GM19193 (cell line): Measurements from ENCODE around the gene DNASE1L1.

Source experiments
- POLR2A ChIP-seq: IDR thresholded peaks from 4 replicates; pipeline ENCODE4 v1.6.1; 2011; ENCODE audit not compliant: insufficient read depth, insufficient read length; ENCODE audit errors: extremely low read depth

The DNASE1L1 gene

DNA sequence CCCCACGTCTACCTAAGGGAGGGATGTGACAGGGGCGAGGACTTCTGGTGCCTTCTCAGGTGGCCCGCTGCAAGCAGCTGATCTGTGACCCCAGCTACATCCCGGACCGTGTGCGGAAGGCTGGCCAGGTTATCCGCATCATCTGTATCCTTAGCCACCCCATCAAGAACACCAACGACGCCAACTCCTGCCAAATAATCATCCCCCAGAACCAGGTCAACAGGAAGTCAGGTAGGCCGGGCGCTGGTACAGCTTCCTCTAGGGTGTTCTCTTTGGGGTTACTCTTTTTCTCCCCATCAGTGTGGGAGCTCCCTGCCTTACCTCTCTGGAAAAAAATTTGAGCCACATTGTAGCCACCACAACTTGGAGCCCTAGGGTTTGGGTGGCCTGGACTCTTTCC, 32.5 kb upstream of the DNASE1L1 start:
- no peak for TF ChIP-seq POLR2A

DNA sequence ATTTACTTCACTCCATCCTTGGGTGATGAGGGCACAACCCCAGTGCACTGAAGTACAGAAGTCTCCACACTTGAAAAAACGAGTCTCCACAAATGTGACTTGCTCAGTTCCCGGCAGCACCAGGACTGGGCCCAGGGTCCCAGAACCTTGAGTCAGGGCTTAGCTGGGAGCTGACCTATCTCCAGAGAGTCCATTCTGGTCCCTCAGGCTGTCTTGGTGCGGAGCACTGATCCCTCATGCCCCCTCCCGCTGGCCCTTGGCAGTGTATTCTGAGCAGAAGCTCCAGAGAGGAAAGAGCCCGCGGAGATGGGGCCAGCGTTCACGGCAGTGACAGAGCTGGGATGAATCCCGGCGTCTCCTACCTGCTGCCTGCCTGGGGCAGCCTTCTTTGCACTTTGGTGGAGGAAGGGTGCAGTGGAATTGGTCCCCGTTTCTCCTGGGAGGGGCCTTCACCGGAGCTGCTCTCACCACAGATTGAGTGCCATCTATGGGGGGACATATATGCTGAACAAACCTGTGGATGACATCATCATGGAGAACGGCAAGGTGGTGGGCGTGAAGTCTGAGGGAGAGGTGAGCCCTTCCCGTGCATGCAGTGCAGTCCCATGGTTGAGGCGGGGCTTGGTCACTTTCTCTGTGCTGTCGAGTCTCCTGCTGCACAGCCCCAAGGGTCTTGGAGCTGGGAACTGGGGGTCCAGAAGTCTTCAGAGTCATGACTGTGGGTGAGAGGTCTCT, 31.7 kb upstream of the DNASE1L1 start:
- no peak for TF ChIP-seq POLR2A

DNA sequence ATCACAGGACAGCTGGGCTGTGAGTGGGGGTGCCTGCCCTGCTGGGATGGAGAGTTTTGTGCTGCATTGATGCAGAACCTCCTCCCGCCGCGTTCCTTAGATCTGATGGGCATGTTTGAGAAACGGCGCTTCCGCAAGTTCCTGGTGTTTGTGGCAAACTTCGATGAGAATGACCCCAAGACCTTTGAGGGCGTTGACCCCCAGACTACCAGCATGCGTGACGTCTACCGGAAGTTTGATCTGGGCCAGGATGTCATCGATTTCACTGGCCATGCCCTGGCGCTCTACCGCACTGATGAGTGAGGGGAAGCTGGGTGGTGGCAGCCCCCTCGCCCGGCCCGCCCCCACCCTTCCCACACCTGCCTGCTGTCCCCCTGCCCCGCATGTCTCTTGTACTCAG, 30.8 kb upstream of the DNASE1L1 start:
- TF ChIP-seq POLR2A: no peak

DNA sequence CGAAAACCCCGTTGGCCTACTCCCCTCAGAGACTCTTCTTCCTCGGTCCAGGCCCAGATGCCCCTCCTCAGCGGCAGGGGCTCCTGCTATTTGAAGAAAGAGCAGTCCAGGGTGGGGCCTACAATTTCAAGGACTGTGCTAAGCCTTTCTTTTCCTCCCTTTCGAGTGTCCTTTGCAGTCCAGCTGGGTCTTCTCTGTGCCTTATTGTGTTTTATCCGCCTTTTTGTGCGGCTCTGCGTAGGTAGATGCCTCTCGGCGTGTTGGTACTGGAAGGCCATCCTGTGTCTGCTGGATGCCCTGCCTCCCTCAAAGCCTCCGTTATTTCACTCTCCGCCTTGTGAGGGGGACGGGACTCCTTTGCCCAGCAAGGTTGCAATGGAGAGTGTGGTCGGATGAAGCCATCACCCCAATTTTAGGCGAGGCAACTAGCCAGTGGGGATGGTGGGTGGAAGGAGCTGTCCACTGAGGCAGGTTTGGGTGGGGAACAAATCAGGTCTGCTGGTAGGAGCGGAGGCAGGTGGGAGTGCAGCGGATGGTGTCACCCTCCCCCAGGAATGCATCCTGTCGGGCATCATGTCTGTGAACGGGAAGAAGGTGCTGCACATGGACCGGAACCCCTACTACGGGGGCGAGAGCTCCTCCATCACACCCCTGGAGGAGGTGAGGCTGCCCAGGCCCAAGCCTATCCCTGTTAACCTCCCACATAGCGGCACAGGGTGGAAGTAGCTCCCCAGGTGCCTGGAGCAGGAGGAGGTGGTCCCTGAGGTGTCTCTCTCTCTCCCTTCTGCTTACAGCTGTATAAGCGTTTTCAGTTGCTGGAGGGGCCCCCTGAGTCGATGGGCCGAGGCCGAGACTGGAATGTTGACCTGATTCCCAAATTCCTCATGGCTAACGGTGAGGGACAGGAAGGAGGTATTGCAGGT, 29.2 kb upstream of the DNASE1L1 start:
- TF ChIP-seq POLR2A: no peak

DNA sequence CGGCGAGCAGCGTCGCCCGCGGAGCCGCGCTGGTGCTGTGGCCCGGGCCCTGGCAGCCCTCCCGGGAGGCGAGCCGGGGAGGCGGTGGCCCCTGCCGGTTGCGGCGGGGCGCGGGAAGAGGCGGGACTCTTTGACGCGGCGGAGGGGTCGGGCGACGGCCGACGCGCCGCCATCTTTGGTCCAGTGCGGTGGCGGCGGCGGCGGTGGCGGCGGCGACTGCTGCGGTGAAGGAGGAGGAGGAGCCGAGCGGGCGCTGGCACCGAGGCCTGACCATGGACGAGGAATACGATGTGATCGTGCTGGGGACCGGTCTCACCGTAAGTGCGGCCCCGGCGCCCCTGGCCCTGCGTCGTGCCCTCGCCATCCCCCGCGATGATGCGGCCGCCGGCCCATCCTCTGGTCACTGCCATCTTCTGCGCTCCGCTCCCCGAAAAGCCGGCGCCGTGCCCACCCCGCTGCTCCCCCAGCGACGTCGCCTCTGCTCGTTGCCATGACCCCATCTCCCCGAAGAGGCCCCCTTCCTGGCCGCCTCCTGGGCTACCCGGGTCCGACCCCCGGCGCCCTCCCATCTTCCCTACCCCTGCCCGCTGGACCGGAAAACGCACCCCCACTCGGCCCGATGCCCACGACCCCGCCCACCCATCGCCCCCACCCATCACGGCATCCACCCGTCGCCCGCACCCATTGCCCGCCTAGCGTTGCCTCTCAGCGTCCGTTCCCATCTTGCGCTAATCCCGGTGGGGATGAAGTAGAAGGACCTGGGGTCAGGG, 28.1 kb upstream of the DNASE1L1 start, which contains the start of gene GDI1:
Gene GDI1 (plus strand): TSS at position 172 of the 770 bp plus-strand sequence. CDS start 101 bp downstream, at position 273.
- peak; percentile 44 for TF ChIP-seq POLR2A

DNA sequence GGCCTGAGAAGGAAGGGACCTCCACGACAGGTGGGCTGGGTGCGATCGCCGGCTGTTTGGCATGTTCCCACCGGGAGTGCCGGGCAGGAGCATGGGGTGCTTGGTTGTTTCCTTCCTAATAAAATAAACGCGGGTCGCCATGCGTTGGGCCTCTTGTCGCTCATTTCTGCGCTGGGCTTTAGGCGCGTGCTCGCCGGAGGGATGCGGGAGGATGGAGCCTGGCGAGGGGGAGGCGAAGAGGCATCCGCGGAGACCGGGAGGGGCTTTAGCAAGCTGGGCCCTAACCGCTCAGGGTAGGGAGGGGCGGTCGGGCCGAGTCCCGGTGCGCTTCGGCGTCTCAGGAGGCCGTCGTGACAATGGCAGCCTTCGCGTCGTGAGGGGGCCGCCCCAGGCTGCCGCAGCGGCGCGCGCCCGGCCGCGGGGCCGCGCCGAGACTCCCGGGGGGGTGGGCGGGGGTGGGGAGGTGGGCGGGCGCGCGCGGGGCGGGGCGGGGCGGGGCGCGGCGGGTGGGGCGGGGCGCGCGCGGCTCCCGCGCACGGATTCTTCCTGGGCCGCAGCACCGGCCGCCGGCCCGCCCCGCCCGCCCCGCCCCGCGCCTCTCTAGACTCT, 27.4 kb upstream of the DNASE1L1 start:
- TF ChIP-seq POLR2A: no peak

DNA sequence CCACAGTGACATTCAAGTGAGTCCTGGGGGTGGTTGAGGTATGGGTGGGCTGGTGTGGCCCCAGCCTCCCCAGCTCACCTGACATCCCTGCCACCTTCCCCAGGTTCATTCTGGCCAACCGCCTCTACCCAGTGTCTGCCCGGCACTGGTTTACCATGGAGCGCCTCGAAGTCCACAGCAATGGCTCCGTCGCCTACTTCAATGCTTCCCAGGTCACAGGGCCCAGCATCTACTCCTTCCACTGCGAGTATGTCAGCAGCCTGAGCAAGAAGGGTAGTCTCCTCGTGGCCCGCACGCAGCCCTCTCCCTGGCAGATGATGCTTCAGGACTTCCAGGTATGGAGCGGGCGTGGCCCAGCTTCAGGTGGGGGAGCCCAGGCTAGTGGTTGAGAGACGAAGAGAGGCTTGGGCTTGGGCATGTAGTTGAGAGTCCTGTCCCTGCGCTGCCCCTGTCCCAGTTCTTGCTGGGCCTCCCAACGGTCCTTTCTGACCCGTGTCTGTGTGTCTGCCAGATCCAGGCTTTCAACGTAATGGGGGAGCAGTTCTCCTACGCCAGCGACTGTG, 26.2 kb upstream of the DNASE1L1 start:
- no peak for TF ChIP-seq POLR2A

DNA sequence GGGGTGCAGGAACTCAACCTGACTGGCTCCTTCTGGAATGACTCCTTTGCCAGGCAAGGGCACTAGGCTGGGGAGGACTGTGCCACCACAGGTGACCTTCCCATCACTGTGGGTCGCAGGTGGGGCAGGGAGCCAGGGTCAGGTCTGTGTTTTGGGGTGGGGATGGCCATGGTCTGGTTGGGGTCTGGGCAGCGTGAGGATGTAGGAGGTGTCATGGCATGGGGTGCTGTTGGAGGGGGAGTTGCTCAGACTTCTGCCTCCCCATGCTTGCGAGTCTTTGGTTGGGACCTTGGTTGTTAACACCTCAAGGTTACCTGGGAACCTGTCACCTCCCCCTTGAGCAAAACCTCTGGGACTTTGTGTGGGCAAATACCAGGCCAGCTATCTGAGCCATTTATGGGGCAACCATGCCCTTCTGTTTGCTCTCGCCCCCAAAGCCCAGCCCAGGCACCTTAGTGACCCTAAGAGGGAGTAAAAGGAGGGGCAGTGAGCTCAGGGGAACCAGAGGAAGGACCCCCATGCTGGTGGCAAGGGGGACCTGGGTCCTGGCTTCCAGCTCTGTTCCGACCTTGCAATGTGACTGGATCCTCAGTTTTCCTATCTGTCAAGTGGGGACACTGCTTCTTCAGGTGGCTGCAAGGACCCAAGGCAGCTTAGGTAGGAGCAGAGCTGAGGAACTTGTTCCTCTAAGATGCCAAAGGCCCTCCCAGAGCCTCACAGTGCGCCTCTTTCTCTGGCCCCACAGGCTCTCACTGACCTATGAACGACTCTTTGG, 25.5 kb upstream of the DNASE1L1 start:
- no peak for TF ChIP-seq POLR2A

DNA sequence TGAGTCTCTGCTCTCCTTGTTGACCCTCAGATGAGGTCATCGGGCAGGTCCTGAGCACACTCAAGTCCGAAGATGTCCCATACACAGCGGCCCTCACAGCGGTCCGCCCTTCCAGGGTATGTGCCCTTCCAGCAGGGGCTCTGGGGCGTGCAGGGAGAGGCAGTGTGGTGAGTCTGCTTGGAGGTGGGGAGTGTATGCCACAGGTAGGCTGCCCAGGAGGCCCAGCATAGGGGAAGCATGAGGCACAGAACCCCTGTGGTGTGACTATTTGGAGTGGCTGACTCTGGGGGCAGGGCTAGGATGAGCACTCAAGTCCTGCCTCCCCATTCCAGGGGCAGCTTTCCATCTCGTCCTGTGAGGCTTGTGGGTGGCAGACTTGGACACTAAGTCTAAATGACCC, 24.6 kb upstream of the DNASE1L1 start:
- TF ChIP-seq POLR2A: no peak

DNA sequence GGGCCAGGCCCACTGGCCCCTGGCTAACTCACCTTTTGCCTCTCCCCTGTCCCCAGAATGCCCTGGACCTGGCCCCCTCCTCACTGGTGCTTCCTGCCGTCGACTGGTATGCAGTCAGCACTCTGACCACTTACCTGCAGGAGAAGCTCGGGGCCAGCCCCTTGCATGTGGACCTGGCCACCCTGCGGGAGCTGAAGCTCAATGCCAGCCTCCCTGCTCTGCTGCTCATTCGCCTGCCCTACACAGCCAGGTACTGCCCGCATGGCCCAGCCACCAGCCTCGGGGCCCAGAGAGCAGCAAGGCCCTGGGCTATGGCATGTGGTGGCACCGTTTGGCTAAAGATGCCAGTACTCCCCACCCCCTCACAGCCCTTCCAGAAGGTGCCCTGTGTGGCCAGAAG, 23.2 kb upstream of the DNASE1L1 start:
- TF ChIP-seq POLR2A: no peak

DNA sequence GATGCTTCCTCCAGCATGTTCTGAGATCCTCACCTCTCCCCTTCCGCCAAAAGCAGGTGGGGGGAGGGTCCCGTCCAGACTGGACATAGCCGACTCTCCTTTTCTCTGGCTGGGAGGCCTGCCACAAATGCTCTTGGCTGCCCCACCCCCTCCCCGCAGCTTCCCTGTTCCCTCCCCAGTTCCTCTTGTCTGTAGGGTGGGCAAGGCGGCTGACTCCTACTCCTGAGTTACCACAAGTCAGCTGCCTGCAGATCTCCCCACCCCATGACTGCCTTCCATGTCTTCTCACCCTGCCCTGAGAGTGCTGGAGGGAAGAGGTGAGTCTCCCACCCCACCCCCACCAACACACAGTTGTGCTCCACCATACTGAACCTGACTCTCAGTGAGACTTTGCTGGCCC, 22.3 kb upstream of the DNASE1L1 start:
- TF ChIP-seq POLR2A: no peak

DNA sequence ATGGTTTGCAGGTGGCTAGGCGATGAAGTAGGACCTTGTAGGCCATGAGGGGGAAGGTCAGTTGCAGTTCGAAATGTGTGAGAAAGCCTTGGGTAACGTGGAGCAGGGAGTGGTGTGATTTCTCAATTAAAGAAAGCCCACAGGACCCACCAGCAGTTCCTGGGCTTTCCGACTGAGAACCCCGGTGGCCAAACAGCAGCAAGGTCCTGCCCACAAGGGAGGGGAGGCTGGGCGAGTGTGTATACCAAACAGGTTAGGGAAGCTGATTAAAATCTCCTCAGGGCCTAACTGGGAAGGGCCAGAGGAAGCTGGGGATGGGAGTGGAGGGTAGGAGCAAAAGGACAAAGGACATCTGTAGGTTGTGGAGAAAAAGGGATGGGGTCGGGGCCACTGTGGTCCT, 21.9 kb upstream of the DNASE1L1 start:
- no peak for TF ChIP-seq POLR2A

DNA sequence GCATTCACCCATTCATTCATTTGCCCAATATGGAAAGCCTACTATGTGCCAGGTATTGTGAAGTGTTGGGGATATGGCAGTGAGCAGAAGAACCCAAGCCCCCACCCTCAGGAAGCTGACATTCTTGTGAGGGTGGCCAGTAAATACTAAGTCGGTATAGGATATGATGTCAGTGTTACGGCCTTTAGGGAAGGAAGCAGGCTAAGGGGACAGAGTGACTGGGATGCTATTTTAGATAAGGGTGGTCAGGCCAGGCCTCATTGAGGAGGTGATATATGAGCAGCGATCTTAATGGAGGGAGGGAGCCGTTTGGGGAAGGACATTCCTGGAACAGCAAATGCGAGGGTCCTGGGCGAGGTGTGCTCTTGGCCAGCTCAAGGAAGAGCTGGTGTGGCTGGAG, 21.4 kb upstream of the DNASE1L1 start:
- no peak for TF ChIP-seq POLR2A

DNA sequence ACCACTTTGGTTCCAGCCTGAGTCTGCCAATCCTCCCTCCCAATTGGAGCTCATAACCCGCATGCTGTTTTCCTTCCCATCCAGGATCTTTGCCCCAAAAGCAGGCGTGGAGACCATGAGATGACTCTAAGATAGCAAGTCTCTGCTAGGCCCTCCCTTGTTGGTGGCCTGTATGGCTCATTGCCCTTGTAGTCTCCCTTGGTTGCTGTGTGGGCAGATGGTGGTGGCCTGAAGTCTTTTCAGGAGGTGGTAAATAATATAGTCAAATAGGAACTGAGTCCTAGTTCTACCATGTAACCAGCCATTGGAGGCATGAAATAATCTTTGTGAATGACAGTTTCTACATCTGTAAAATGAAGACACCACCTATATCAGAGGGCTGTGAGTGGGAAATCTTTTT, 20.7 kb upstream of the DNASE1L1 start:
- TF ChIP-seq POLR2A: no peak
